Cerebellar nuclear complex (tissue), 1 donor: ENCODE data around the gene CCDC40.

Experiments
- DNase-seq, 2 experiments: peaks; one replicate each; lab custom pipeline; 2025; lab: John Stamatoyannopoulos, UW

CCDC40 gene

GRCh38 chr17:80116276-80116920 lies 80.0 kb downstream of the CCDC40 start:
- DNase-seq, result no peak

GRCh38 chr17:80116921-80117380 lies 80.5 kb downstream of the CCDC40 start:
- DNase-seq, result no peak

- no peak for DNase-seq
These were observed 81.3 kb downstream of the CCDC40 start for GRCh38 chr17:80117491-80118401.

GRCh38 chr17:80118601-80119270 lies 82.3 kb downstream of the CCDC40 start:
- no peak for DNase-seq

GRCh38 chr17:80119271-80119791 lies 82.9 kb downstream of the CCDC40 start:
- no peak for DNase-seq

- no peak for DNase-seq
These were observed 83.4 kb downstream of the CCDC40 start for GRCh38 chr17:80119839-80120238.

- DNase-seq, result no peak
These were observed 85.7 kb downstream of the CCDC40 start for GRCh38 chr17:80122026-80122575.

GRCh38 chr17:80122926-80123505 lies 86.6 kb downstream of the CCDC40 start:
- DNase-seq, result no peak

GRCh38 chr17:80123791-80124190 lies 87.3 kb downstream of the CCDC40 start:
- no peak for DNase-seq

GRCh38 chr17:80124351-80124981 lies 88.0 kb downstream of the CCDC40 start:
- DNase-seq, result no peak

- no peak for DNase-seq
These were observed 89.4 kb downstream of the CCDC40 start for GRCh38 chr17:80125656-80126448.

GRCh38 chr17:80126449-80126715 lies 89.9 kb downstream of the CCDC40 start:
- no peak for DNase-seq

GRCh38 chr17:80129006-80129565 lies 92.6 kb downstream of the CCDC40 start:
- DNase-seq, result no peak

GRCh38 chr17:80130992-80131391 lies 94.5 kb downstream of the CCDC40 start:
- no peak for DNase-seq

- no peak for DNase-seq
These were observed 96.6 kb downstream of the CCDC40 start for GRCh38 chr17:80132906-80133625.

GRCh38 chr17:80133626-80133970 lies 97.2 kb downstream of the CCDC40 start:
- no peak for DNase-seq

- no peak for DNase-seq
These were observed 100.7 kb downstream of the CCDC40 start for GRCh38 chr17:80137131-80137530.

- DNase-seq, result no peak
These were observed 102.5 kb downstream of the CCDC40 start for GRCh38 chr17:80138856-80139426.

- no peak for DNase-seq
These were observed 105.2 kb downstream of the CCDC40 start for GRCh38 chr17:80141463-80142165.
